GM21447 (cell line): ENCODE data around the gene TTC1.
"Not testable (repeated sequence)": the region's sequence is repeated elsewhere in the genome, so short reads cannot be mapped to it uniquely, and the experiment has no call there.

ENCODE experiments used
- ATAC-seq: cut with Tn5 transposase; IDR thresholded peaks from one replicate; pipeline ENCODE4 v1.9.1; 2021; ENCODE audit not compliant: unreplicated experiment

The TTC1 gene

DNA sequence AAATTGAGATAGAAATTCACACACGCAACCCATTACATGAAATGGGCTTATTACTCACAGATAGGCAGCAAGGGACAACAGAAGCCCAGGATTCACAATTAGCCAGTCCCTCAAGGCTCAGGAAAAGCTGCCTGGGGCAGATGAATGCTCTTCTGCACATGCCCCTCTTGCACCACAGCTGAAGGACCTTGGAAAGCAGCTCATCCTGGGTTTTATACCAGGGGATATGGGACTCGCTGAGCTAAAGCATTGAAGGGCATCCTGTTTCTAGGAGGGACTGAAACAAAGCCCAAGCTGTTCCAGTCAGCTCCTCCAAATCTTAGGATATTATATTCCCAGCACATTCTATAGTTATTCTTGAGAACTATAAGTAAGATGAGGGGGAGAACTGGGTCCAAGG is 15.7 kb upstream of the TTC1 start:
- ATAC-seq: no peak

DNA sequence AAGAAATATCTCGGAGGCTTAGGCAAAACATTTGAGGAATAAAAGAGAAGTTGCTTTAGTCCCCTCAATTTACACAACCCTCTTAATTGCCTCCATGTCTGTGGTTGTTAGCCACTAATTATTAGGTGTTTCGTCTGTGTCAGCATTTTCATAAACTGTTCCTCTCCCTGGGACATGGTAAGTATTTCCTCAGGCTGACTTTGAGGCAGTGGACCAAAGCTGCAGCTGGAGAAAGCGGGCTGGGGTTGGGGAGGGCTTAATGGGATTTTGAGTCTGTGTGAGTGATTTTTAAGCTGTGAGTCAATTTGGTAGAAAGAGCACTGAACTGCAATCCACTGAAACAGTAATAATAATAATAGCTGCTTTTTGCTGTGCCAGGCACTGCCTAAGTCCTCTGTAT is 13.0 kb upstream of the TTC1 start:
- no peak for ATAC-seq

DNA sequence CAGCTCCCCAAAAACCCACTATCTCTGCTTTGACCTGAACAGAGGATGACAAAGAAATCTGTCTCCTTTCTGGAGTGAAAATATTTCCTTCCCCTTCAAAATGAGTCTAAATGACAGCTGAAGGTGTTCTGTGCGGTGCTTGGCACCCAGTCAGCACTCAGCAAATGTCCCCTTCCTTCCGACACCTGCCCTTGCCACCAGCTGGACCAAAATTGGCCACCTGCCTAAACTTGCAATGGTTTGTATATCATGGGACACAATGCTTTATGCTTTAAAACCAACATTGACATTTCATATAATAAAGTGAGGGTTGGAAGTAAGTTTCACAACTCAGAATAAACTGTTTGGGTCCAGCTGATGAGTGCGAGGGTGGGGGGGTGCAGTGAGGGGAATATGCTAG is 7.5 kb upstream of the TTC1 start:
- ATAC-seq: no peak

DNA sequence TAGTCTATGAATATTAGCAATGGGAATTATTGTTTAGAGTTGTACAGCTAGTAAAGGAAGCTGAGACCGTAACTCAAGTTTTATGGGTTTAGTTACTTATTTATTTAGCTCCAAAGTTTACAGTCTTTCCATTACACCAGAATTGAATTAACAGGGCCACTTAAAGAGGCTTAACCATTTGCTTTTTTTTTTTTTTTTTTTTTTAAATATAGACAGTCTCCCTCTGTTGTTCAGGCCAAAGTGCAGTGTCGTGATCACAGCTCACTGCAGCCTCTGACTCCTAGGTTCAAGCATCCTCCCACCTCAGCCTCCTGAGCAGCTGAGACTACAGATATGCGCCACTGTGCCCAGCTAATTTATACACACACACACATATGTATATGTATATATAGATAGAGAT is 1.4 kb upstream of the TTC1 start:
- ATAC-seq: no peak

DNA sequence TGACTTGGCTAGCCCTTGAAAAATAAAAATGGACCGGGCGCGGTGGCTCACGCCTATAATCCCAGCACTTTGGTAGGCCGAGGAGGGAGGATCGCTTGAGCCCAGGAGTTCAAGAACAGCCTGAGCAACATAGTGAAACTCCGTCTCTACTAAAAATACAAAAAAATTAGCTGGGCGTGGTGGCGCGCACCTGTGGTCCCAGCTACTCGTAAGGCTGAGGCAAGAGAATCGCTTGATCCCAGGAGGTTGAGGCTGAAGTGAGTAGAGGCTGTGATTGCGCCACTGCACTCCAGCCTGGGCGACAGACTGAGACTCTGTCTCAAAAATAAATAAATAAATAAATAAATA is 436 bp upstream of the TTC1 start:
- peak; percentile 15 for ATAC-seq

DNA sequence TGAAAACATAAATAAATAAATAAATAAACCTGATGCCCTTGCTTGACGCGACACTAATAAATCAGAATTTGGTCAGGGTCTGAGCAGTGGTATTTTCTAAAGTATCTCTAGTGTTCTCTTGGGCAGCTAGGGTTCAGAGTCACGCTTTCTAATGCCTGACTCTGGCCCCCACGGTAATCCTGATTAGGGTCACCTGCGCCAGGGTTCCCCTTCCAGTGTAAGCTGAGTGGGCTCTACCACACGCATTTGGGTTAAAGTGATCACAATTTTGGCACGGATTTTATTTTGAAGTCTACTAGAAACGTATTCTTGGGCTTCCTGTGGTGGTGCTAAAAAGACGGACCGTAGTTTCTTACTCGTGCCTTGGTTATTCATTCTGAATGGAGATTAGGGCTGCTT is 651 bp downstream of the TTC1 start:
- ATAC-seq: peak; percentile 9

DNA sequence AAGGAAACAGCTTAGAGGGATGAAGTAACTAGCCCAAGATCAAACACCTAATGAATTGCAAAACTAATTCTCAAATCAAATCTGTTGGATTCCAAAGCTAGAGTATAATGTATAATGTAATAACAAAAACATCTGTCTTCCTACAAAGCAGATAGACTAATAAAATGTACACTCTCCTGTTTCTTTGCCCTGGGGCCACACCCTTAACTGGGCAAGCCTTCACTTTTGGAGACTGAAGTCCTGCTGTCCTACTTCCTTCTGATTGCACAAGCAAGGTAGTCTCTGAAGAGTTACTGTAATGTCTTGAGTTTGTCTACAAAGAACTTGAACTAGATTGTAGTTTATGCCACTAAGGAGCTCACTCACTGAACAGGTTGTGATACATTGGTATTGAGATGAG is 2.5 kb downstream of the TTC1 start:
- ATAC-seq: no peak

DNA sequence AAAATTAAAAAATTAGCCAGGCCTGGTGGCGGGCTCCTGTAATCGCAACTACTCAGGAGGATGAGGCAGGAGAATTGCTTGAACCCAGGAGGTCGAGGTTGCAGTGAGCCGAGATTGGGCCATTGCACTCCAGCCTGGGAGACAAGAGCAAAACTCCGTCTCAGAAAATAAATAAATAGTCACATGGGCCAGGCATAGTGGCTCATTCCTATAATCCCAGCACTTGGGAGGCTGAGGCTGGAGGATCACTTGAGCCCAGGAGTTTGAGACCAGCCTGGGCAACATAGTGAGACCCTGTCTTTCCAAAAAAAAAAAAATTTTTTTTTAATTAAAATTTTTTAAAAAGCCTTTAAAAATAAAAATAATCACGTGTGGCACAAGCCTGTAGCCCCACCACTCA is 5.3 kb downstream of the TTC1 start:
- not testable (repeated sequence) for ATAC-seq

DNA sequence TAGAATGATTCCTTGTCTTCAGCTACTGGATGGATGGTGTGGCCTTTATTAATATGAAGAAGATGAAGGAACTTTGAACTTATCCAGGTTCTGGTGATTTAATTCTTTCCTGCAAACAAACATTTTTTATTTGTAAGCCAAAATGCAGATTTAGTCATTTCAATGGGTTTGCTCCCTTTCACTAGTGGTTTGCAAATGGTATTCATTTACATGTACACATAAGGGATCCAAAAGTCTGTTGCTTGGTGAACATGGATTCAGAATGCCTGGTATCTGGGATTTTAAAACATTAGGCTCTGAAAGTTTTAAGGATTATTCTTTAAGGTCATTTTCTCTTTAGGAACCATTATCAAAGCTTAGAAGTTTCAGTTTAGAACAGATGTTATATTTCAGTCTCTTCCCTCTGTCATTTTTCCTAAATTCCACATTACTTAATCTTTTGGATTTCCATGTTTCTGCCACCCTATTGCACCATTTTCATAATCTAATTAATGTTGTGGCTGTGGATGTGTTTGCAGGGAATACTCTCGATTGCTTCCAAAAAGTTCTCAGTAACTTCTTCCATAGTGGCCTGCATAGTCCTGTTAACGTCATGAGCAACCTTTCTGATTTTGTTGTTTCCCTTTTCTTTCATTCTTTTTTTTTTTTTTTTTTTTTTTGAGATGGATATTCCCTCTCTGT is 10.1 kb downstream of the TTC1 start:
- ATAC-seq: no peak

DNA sequence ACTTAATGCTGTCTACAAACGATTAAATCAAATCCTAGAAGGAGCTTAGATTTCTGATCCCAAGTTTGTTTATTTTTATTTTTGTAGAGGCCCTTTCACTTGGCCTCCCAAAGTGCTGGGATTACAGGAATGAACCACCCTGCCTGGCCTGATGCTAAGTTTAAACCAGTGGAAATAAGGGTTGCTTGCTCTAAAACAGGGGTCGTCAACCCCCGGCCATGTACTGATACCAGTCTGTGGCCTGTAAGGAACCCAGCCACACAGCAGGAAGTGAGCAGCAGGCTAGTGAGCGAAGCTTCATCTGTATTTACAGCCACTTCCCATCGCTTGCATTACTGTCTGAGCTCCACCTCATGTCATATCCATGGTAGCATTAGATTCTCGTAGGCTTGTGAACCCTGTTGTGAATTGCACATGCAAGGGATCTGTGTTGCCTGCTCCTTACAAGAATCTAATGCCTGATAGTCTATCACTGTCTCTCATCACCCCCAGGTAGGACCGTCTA is 11.4 kb downstream of the TTC1 start:
- ATAC-seq: no peak

DNA sequence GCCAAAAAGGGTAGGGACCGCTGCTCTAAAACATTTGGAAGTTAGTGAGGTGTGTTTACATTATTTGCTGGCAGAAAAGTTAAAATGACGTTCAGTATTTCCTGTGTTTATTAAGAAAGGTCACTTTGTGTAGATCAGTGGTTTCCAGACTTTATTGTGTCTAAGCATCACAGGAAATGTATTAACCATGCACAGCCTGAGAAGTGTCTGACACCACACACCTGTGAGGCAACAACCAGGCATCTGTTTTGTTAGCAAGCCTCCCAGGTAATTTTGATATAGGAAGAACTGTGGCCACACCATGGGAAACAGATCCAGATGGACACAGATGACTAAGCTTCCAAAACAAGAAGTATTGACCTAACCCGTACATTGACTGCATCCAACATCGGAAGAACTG is 12.0 kb downstream of the TTC1 start:
- ATAC-seq: no peak

DNA sequence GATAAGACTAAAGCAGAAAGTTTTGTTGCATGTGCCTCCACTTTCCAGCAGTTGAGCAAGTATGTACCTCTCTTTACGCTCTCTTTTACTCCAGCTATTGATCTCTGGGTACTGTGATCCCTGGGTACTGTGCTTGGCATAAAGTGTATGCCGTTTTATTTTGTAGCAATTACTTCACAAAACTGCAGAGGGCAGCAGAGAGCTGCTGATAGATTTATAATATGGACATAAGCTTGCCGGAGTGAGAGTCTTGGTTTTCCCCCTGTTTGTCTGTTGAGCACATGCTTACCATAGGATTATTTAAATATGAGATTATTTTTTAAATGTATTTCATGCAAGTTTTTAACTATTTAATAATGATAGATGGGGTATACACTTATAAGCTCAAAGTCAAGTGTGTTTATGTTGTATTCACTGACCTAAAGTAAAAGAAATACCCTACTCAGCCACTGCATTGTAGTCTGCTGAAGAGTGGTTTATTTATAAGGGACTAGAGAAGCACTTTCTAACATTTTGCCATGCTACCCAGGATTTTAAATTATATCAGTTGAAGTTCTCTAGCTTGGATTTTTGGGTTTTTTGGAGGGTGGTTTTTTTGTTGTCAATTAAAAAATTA is 13.0 kb downstream of the TTC1 start:
- ATAC-seq: peak; percentile 95

DNA sequence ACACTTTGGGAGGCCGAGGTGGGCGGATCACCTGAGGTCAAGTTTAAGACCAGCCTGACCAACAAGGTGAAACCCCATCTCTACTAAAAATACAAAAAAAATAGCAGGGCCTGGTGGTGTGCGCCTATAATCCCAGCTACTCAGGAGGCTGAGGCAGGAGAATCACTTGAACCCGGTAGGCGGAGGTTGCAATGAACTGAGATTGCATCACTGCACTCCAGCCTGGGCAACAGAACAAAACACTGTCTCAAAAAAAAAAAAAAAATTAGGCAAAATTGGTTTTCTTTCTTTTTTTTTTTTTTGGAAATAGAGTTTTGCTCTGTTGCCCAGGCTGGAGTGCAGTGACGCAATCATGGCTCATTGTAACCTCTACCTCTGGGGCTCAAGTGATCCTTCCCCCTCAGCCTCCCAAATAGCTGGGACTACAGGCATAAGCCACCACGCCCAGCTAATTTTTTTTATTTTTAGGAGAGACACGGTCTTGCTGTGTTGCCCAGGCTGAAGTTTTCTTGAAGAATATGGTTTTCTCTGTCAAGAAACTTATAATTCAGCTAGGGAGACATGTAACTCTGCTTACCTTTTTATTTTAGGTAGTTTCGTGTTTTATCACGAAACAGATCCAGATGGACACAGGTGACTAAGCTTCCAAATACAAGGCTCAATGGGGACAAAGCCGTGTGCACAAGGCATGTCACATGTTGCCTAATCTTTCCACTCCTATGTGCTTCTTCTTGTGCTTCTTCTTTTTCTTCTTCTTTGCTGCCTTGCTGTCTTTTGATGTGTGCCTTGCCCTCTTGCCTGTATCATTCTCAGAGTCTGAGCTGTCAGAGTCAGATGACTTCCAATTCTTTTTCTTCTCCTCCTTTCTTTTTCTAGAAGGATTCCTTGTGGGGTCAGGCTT is 14.3 kb downstream of the TTC1 start:
- no peak for ATAC-seq

DNA sequence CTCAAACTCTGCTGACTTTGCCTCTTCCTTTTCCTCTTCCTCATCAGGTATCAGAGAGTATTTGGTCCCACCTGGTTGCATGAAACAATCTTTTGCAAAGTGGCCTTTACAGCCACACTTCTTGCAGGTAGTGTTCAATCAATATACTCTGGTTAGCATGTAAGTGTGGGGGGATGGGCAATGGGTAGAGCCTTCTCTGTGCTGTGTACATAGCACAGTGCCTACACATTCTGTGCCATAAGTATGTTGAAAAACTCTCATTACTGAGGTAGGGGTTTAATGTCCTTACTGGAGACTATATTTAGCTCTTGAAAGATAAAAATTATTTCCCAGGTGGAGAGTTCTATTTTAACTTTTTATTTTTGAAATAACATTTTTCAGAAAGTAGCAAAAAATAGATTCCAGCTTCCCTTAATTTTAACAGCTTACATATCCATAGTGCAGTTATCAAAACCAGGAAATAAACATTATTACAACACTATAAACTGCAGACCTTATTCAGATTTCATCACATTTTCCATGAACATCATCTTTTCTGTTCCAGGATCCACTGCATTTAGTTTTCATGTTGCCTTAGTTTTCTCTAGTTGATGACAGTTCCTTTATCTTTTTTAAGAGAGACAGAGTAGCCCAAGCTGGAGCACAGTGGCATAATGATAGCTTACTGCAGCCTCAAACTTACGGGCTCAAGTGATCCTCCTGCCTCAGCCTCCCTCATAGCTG is 15.1 kb downstream of the TTC1 start:
- ATAC-seq: no peak

DNA sequence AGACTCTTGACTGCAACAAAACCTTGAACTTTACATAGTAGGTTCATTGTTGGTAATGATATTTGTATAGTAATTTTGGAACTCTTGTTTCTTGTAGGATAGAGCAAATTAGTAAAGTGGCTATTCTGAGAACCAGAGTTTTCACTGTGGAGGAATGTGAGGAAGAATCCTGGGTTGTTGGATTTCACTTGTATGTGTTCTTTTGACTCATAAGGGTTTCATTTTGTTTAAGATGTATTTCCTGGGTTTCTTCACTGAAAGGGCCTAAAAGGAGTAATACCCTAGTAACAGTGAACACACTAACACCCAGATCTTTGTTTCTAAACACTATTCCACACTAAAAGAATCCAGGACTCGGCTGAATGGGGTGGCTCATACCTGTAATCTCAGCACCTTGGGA is 20.1 kb downstream of the TTC1 start:
- ATAC-seq: no peak

DNA sequence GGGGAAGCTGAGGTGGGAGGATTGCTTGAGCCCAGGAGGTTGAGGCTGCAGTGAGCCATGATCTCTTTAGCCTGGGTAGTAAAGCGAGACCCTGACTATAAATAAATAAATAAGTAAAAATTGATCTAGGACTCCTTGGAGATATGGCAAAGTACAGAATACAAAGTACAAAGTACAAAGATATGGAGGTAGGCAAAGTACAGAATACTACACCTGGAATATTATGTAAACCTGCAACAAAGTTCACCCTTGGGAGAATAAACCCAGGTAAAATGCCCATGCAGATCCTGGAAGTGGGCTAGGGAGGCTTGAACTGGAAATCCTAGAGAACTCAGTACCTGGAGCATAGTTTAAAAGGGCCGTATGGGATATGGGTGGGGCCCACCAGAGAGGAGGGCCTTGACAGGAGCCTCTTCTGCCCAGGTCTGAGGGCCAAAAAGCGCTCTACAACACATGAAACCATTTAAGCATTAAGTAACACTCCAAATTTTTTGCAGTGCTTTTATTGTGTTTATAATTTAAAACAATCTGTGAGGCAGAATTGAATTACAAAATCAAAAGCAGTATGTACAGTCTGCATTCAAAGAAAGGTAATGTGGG is 20.7 kb downstream of the TTC1 start:
- ATAC-seq: no peak

DNA sequence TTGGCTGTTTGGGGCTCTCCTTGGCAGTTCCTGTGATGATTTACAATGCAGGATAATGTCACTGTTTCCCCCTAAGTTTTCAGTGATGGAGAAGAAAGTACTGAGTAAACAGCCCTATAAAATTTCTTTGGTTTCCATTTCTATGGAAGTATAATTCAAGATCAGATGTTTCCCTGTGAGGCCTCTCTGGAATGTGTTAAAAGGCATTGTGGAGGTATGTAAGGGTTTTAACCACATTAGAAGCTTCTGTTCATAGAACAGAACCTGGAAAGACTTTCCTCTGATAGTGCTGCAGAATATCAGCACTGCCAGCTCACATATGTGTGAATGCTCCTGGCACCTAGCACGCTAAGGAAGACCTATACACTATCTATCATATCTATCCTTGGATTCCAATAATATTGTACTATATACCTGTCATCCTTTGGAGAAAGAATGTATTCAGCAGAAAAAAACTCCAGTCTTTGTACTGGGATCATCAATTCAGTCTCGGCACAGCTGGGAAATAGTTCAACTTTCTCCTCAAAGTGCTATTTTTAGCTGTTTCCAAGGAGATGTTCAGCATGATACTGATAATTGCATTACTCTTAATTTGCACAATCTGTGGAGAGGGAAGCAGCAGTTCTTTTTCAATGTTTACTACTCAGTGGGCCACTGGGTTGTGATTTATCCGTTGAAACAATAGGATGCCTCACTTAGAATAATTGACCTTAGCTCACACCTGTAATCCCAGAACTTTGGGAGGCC is 21.9 kb downstream of the TTC1 start:
- no peak for ATAC-seq

DNA sequence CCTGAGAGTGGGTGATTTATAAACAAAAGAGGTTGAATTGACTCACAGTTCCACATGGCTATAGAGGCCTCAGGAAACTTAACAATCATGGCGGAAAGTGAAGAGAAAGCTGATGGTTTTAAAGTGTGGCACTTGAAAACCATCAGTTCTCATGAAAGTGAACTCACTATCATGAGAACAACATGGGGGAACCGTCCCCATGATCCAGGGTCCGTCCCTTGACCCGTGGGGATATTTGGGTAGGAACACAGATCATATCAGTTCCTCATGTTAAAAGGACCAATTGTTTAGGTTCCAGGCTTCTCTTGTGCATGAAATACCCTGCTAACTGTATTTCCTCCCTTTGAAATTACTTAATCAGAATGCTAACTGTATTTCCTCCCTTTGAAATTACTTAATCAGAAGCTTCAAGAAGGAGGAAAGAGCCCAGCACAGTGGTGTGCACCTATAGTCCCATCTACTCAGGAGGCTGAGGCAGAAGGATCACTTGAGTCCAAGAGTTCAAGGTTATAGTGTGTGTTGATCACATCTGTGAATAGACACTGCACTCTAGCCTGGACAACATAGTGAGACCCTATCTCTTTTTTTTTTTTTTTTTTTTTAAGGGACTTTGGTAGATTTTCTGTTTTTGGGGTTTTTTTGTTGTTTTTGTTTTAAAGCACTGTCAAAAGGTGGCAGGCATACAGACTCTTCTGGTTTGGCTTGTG is 24.8 kb downstream of the TTC1 start:
- no peak for ATAC-seq

DNA sequence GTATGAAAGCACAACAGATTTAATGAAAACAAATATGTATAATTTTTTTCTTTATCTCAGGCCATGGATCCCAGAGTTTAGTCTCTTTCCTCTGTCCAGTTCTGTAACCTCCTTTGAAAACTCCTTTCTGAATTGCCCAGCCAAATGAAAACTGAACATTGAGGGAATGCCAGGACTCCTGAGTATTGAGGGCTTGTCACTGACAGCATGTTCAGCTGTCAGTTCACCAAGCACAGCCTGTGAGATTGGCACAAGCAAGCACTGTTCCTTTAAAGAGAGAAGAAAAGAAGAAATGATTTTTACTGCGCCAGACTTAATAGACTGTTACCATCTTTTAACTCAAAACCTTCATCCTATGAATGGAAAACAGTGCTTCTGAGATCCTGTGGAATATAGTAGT is 27.3 kb downstream of the TTC1 start:
- ATAC-seq: no peak

DNA sequence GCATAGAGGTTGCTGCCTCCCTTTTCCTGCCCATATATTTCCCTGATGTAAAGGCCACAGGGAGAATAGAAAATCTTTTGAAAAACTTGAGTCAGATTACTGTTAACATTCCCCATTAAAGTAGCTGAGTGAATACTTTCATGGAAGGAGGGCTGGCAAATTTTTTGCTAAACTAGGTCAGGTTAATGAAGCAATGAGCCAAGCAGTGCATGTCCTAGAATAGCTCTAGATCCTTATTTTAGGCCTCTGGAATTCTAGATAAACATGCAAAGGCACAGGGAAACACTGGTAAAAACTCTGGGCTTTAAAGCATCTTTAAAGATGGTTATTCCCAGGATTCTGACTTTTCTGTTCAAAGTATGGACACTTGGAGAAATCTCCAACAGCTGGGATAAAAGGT is 27.9 kb downstream of the TTC1 start:
- no peak for ATAC-seq
